SJCRH30 (cell line): Measurements from ENCODE around the gene DMD. TPM values are rescaled to one million over a fixed set of nuclear protein-coding genes. Genes with fewer than 3 reads are reported as not detected.

Source experiments
- DNase-seq, 2 experiments: peaks; one replicate each; pipeline ENCODE4 v3.0.0-alpha.2; 2015 to 2020
- H3K27ac ChIP-seq: fragments of 250-450 bp; sonication (Bioruptor Pico); 2 replicates; pipeline ENCODE4 v1.5.1; 2020; ENCODE audit warnings: mild to moderate bottlenecking, moderate library complexity
- H3K27me3 ChIP-seq: fragments of 250-450 bp; sonication (Bioruptor Pico); 2 replicates; pipeline ENCODE4 v1.5.1; 2020; ENCODE audit warnings: mild to moderate bottlenecking, moderate library complexity
- H3K36me3 ChIP-seq: fragments of 250-450 bp; sonication (Bioruptor Pico); 2 replicates; pipeline ENCODE4 v1.5.1; 2020; ENCODE audit warnings: mild to moderate bottlenecking, moderate library complexity
- H3K4me1 ChIP-seq: fragments of 250-450 bp; sonication (Bioruptor Pico); 2 replicates; pipeline ENCODE4 v1.5.1; 2020; ENCODE audit warnings: mild to moderate bottlenecking, moderate library complexity
- H3K4me3 ChIP-seq: fragments of 250-450 bp; sonication (Bioruptor Pico); 2 replicates; pipeline ENCODE4 v1.5.1; 2020; ENCODE audit warnings: mild to moderate bottlenecking, moderate library complexity
- H3K9me3 ChIP-seq: fragments of 250-450 bp; sonication (Bioruptor Pico); replicated peaks from 2 replicates; pipeline ENCODE4 v1.5.1; 2020; ENCODE audit warnings: mild to moderate bottlenecking, moderate library complexity
- total RNA-seq: library from RNA; depleted of rRNA; stranded (reverse); fragments of >200 nt; shearing (Covaris generic); gene quantifications from 2 replicates; pipeline ENCODE4 v1.2.3, GENCODE V29; 2014

The DMD gene
- total RNA-seq, 1 experiment from 2014 or later = 94.8 TPM

GRCh38 chrX:31545726-31546125 is 1665.6 kb downstream of the DMD start:
- Histone ChIP-seq H3K4me1 (no peaks in the 10 kb centered on the region), H3K27ac (no peak overlapping the region)
- DNase-seq = no peak

GRCh38 chrX:31545191-31545590 is 1666.2 kb downstream of the DMD start:
- DNase-seq = no peak
- H3K4me1 ChIP-seq = no peaks in the 10 kb centered on the region
- no peak overlapping the region for H3K4me3 ChIP-seq
- no peaks in the 10 kb centered on the region for H3K9me3 ChIP-seq
- no peaks in the 10 kb centered on the region for H3K36me3 ChIP-seq
- H3K27me3 ChIP-seq = no peaks in the 10 kb centered on the region
- no peak overlapping the region for H3K27ac ChIP-seq

More at GRCh38 chrX:31545726-31546125, 1665.6 kb downstream of the DMD start:
- Histone ChIP-seq H3K27me3 (no peaks in the 10 kb centered on the region), H3K9me3 (no peaks in the 10 kb centered on the region), H3K36me3 (no peaks in the 10 kb centered on the region), H3K4me3 (no peak overlapping the region)

DNA sequence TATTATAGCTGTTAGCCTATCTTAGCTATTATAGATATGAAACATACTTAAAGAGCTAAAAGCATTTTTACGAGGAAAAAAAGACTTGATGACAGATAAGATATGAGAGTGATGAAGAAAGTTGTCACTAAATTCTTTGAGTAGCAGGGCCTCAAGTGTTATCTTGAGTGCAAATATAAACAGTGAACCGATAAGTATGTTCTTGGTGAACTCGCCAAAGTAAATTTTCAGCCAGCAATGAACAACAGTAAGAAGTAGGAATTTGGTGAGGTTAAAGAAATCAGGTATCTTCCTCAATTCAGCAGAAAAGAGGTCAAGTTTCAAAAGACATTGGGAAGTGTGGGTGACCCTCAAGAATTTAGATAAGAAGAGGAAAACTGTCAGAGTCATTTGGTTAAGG is 1667.7 kb downstream of the DMD start:
- Histone ChIP-seq H3K27ac (no peak overlapping the region), H3K36me3 (no peaks in the 10 kb centered on the region)
- no peak for DNase-seq

GRCh38 chrX:31542566-31542965 is 1668.8 kb downstream of the DMD start:
- Histone ChIP-seq H3K36me3 (no peaks in the 10 kb centered on the region), H3K27me3 (no peaks in the 10 kb centered on the region), H3K4me1 (no peaks in the 10 kb centered on the region), H3K9me3 (no peaks in the 10 kb centered on the region), H3K4me3 (no peak overlapping the region), H3K27ac (no peak overlapping the region)
- DNase-seq = no peak

More for the DNA sequence above, 1667.7 kb downstream of the DMD start:
- H3K9me3 ChIP-seq = no peaks in the 10 kb centered on the region
- no peaks in the 10 kb centered on the region for H3K27me3 ChIP-seq
- H3K4me3 ChIP-seq = no peak overlapping the region
- H3K4me1 ChIP-seq = no peaks in the 10 kb centered on the region

DNA sequence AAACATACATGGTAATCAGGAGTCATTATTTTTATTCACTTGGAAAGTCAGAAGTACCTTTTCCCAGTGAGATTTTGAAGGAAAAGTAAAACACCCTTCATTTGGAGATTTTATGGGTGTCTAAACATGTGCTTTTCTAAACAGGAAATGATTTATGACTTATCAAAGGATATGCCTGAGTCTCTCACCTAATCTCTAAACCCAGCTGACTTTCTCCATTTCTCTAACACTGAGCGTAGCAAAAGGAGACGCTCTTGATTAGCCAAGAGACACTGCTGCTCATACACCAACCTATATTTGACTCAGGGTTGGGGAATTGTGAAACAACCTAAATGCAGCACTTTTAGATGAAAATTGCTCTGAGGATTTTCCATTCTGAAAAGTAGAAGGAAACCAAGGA is 1671.0 kb downstream of the DMD start:
- no peaks in the 10 kb centered on the region for H3K27me3 ChIP-seq
- no peak for DNase-seq
- no peak overlapping the region for H3K4me3 ChIP-seq
- no peaks in the 10 kb centered on the region for H3K4me1 ChIP-seq
- H3K9me3 ChIP-seq = no peaks in the 10 kb centered on the region
- no peak overlapping the region for H3K27ac ChIP-seq
- no peaks in the 10 kb centered on the region for H3K36me3 ChIP-seq

DNA sequence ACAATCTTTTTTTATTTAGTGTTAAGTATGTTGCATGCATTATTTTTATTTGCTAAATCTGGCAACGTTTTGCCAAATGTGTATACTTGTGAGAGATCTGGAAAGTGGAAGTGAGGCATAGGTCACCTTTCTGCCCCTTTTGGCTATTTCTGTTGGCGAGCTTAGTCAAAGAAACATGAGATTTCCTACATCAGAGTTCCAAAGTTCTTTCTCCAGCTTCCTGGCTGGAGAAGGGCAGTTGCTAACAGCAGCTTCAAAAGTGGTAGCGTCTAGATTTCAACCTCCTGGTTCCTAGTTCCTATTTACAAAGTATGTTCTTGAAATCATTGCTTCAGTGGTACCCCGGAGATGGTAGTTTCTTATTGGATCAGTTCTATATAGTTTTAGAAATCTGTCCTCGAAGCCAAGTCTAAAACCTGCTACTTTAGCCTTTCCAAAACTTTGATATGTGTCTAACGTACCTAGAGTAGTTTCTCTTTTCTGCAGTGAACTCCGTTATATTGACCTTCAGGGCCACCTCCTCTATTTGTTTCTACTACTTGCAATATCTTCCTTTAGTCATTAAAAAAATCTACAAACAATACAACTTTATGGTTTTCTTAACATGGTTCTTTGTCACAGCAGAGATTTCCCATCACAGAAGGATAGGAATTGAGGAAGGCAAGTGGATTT is 1683.8 kb downstream of the DMD start:
- Histone ChIP-seq H3K4me3 (no peak overlapping the region), H3K27me3 (no peaks in the 10 kb centered on the region), H3K36me3 (no peaks in the 10 kb centered on the region), H3K9me3 (no peaks in the 10 kb centered on the region), H3K27ac (no peak overlapping the region), H3K4me1 (no peaks in the 10 kb centered on the region)
- DNase-seq = no peak

DNA sequence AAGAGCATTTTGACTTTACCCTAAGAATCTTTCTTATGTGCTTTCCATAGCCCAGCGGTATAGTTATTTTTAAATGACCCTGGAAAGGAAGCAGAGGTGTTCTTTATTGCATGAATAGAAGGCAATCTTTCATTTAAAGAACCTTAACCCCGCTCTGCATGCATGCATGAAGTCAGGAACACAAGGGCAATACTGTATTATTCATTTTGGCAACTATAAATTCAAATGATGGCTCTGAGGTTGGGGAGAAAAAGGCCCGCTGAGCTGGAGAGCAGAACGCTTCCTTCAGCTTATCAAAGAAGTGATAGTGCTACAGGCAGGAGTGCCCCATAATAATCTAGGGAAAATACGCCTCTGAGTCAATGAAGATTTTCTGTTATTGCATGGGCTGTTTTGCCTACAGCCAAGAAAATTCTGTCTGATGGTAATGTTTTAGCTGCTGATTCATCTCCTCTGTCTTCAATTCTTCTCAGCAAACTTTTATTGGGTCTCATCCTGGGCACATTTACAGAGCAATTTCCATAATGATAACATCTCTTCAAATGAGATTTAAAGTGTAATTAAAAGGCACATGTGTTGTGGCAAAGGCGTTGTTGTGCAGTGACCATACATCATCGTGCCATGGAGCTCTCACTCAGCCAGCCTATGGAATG is 1687.3 kb downstream of the DMD start:
- no peak overlapping the region for H3K27ac ChIP-seq
- no peak for DNase-seq
- no peaks in the 10 kb centered on the region for H3K9me3 ChIP-seq
- H3K27me3 ChIP-seq = no peaks in the 10 kb centered on the region
- H3K4me1 ChIP-seq = no peaks in the 10 kb centered on the region
- no peak overlapping the region for H3K4me3 ChIP-seq
- no peaks in the 10 kb centered on the region for H3K36me3 ChIP-seq

DNA sequence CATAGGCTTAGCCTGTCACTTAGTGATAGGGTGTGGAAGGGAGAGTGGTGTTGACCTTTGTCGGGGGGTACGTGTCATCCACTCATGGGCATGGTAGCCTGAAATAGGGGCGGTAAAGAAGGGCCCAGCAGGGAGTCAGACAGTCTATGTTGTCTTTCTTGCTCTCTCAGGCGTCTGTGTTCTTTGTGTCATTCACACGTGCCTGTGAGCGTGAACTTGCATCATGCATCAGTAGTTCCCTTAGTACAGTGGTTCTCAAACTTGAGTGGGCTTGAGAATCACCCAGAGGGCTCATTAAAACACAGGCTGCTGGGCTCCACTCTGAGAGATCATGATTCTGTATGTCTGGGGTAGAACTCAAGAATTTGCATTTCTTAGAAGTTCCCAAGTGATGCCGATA is 1688.6 kb downstream of the DMD start:
- Histone ChIP-seq H3K27ac (no peak overlapping the region), H3K4me3 (no peak overlapping the region), H3K9me3 (no peaks in the 10 kb centered on the region), H3K4me1 (no peaks in the 10 kb centered on the region), H3K36me3 (no peaks in the 10 kb centered on the region), H3K27me3 (no peaks in the 10 kb centered on the region)
- DNase-seq = no peak

- H3K4me1 ChIP-seq = no peaks in the 10 kb centered on the region
- H3K27me3 ChIP-seq = no peaks in the 10 kb centered on the region
- DNase-seq = peak; percentile 14 to 54
Observed at GRCh38 chrX:31521941-31522340, 1689.4 kb downstream of the DMD start.

GRCh38 chrX:31516527-31516926 is 1694.8 kb downstream of the DMD start:
- H3K27me3 ChIP-seq = no peaks in the 10 kb centered on the region
- no peaks in the 10 kb centered on the region for H3K4me1 ChIP-seq
- H3K27ac ChIP-seq = no peak overlapping the region
- H3K9me3 ChIP-seq = no peaks in the 10 kb centered on the region
- DNase-seq = no peak
- no peak overlapping the region for H3K4me3 ChIP-seq
- no peaks in the 10 kb centered on the region for H3K36me3 ChIP-seq

More at GRCh38 chrX:31521941-31522340, 1689.4 kb downstream of the DMD start:
- Histone ChIP-seq H3K36me3 (no peaks in the 10 kb centered on the region), H3K9me3 (no peaks in the 10 kb centered on the region), H3K27ac (no peak overlapping the region), H3K4me3 (no peak overlapping the region)

GRCh38 chrX:31508338-31508737 is 1703.0 kb downstream of the DMD start:
- peak; percentile 9 to 29 for DNase-seq
- Histone ChIP-seq H3K36me3 (no peaks in the 10 kb centered on the region), H3K27me3 (no peaks in the 10 kb centered on the region), H3K27ac (peak overlapping the region; percentile 36), H3K9me3 (no peaks in the 10 kb centered on the region), H3K4me1 (peaks cover 5% of the 10 kb centered on the region), H3K4me3 (no peak overlapping the region)

DNA sequence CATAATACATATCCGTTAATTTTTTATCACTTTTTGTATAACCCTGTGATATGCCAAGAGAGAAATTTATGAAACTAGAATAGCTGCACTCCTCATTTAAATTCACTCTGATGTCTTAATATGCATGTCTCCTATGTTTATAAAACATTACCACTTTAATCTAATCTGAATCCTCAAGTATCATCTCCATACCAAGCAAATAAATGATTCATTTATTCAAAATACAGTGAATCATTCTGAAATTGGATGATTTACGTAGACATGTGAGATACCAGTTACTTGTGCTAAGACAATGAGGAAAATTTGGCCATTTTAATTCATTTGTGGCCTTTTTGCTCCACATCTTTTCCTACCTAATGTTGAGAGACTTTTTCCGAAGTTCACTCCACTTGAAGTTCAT is 1704.4 kb downstream of the DMD start:
- no peak overlapping the region for H3K4me3 ChIP-seq
- DNase-seq = no peak
- peaks cover 5% of the 10 kb centered on the region for H3K4me1 ChIP-seq
- no peaks in the 10 kb centered on the region for H3K27me3 ChIP-seq
- H3K9me3 ChIP-seq = no peaks in the 10 kb centered on the region
- H3K27ac ChIP-seq = no peak overlapping the region
- no peaks in the 10 kb centered on the region for H3K36me3 ChIP-seq

DNA sequence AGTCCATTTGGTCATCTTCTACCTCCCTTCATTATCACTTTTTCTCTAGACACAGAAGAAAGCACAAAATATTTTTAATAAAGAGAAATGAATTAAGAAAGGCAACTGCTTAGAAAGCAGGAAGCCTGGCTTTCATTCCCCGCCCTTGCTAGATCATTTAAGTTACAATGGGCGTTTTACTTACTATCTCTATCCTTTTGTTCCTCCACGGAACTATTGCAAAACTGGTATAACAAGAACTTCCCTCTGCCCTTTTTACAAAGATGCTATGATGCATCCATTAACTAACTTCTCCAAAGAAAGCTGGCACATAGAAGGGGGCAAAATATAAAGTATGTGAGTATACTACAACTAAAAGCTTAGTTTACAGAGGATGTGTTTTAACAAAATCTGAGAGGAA is 1705.0 kb downstream of the DMD start:
- H3K9me3 ChIP-seq = no peaks in the 10 kb centered on the region
- H3K36me3 ChIP-seq = no peaks in the 10 kb centered on the region
- H3K27ac ChIP-seq = no peak overlapping the region
- peaks cover 5% of the 10 kb centered on the region for H3K4me1 ChIP-seq
- H3K4me3 ChIP-seq = no peak overlapping the region
- no peaks in the 10 kb centered on the region for H3K27me3 ChIP-seq
- no peak for DNase-seq

- Histone ChIP-seq H3K27me3 (no peaks in the 10 kb centered on the region), H3K4me1 (no peaks in the 10 kb centered on the region), H3K27ac (no peak overlapping the region), H3K4me3 (no peak overlapping the region), H3K9me3 (no peaks in the 10 kb centered on the region), H3K36me3 (no peaks in the 10 kb centered on the region)
- DNase-seq = no peak
Observed at GRCh38 chrX:31500921-31501320, 1710.4 kb downstream of the DMD start.

GRCh38 chrX:31499109-31499508 is 1712.2 kb downstream of the DMD start:
- Histone ChIP-seq H3K27ac (no peak overlapping the region), H3K36me3 (no peaks in the 10 kb centered on the region), H3K4me1 (no peaks in the 10 kb centered on the region), H3K27me3 (no peaks in the 10 kb centered on the region), H3K9me3 (no peaks in the 10 kb centered on the region), H3K4me3 (no peak overlapping the region)
- peak; percentile 5 to 45 for DNase-seq

GRCh38 chrX:31497086-31497485 is 1714.3 kb downstream of the DMD start:
- Histone ChIP-seq H3K4me1 (no peaks in the 10 kb centered on the region), H3K4me3 (no peak overlapping the region), H3K27ac (no peak overlapping the region), H3K9me3 (no peaks in the 10 kb centered on the region), H3K27me3 (no peaks in the 10 kb centered on the region), H3K36me3 (no peaks in the 10 kb centered on the region)
- DNase-seq = no peak
